ENCODE measurements around the gene INTU.
A peak's percentile ranks its signal among the peaks of the same experiment; 100 is the strongest.

INTU gene

GRCh38 chr4:127622921-127623796 is 9.6 kb upstream of the INTU start:
- TF ChIP-seq, protein P1, sequence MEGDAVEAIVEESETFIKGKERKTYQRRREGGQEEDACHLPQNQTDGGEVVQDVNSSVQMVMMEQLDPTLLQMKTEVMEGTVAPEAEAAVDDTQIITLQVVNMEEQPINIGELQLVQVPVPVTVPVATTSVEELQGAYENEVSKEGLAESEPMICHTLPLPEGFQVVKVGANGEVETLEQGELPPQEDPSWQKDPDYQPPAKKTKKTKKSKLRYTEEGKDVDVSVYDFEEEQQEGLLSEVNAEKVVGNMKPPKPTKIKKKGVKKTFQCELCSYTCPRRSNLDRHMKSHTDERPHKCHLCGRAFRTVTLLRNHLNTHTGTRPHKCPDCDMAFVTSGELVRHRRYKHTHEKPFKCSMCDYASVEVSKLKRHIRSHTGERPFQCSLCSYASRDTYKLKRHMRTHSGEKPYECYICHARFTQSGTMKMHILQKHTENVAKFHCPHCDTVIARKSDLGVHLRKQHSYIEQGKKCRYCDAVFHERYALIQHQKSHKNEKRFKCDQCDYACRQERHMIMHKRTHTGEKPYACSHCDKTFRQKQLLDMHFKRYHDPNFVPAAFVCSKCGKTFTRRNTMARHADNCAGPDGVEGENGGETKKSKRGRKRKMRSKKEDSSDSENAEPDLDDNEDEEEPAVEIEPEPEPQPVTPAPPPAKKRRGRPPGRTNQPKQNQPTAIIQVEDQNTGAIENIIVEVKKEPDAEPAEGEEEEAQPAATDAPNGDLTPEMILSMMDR (conservative IDR thresholded peaks at IDR 0.05; ENCODE audit: control insufficient read depth, insufficient read depth, low read depth, low read length): peak; percentile 31
- peak overlapping the region; percentile 77 for H3K4me3 ChIP-seq (ENCODE audit: control insufficient read depth, low read depth, low read length)
- peak; percentile 30 for DNase-seq (ENCODE audit: low read depth)

DNA sequence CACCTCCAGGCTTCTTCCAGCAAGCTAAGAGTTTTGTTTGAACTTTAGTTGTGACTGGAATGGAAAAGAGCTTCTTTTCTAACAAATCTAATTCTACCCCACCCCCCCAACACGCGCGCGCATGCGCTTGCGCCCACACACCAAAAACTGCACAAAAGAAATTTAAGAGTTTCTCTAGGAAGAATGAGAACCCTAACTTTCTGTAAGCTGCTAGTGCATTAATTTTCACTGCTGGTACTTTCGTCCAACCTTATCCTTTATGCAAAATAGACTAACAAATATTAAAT is 9.0 kb upstream of the INTU start:
- TF ChIP-seq, protein P1 (conservative IDR thresholded peaks at IDR 0.05; ENCODE audit: control insufficient read depth, insufficient read depth, low read depth, low read length): no peak
- H3K4me3 ChIP-seq (ENCODE audit: control insufficient read depth, low read depth, low read length): peak overlapping the region; percentile 77
- peak; percentile 34 for DNase-seq (ENCODE audit: low read depth)

GRCh38 chr4:127624173-127624572 is 8.6 kb upstream of the INTU start:
- DNase-seq (ENCODE audit: low read depth): no peak
- TF ChIP-seq, protein P1 (conservative IDR thresholded peaks at IDR 0.05; ENCODE audit: control insufficient read depth, insufficient read depth, low read depth, low read length): no peak
- H3K4me3 ChIP-seq (ENCODE audit: control insufficient read depth, low read depth, low read length): peak overlapping the region; percentile 77

DNA sequence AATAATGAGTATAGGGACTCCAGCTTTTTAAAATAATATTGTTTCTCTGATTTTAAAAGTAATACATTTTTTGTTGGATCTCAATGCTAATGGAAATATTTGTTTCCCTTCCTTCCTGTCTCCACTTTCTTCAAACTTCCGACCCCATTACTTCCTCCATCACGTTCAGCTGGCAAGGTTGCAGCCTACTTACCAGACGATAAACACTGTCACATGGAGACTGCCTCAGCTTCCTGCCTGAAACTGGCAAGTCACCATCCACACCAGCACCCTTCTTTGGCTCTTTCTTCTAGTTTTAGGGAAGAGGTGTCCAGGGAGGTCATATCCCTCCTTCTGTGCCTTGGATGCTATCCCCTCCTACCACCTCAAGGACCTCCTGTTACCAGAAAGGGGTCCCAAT is 3.4 kb upstream of the INTU start:
- H3K4me3 ChIP-seq (ENCODE audit: control insufficient read depth, low read depth, low read length): no peak overlapping the region
- TF ChIP-seq, protein P1 (conservative IDR thresholded peaks at IDR 0.05; ENCODE audit: control insufficient read depth, insufficient read depth, low read depth, low read length): no peak
- DNase-seq (ENCODE audit: low read depth): no peak

- H3K4me3 ChIP-seq (ENCODE audit: control insufficient read depth, low read depth, low read length): no peak overlapping the region
- TF ChIP-seq, protein P1 (conservative IDR thresholded peaks at IDR 0.05; ENCODE audit: control insufficient read depth, insufficient read depth, low read depth, low read length): no peak
- no peak for DNase-seq (ENCODE audit: low read depth)
Observed at GRCh38 chr4:127630152-127630551, 2.6 kb upstream of the INTU start.

GRCh38 chr4:127631420-127631819 is 1.3 kb upstream of the INTU start:
- no peak overlapping the region for H3K4me3 ChIP-seq (ENCODE audit: control insufficient read depth, low read depth, low read length)
- DNase-seq (ENCODE audit: low read depth): peak; percentile 43
- TF ChIP-seq, protein P1 (conservative IDR thresholded peaks at IDR 0.05; ENCODE audit: control insufficient read depth, insufficient read depth, low read depth, low read length): no peak
